Body of pancreas (tissue), 4 donors: ENCODE measurements around the gene ZNF813.

Source experiments
- POLR2A ChIP-seq, 3 donors: fragments of 450-650 bp; IDR thresholded peaks; one replicate each; pipeline ENCODE4 v1.6.1; 2016; ENCODE audit warnings: antibody characterized with exemption in 3 of 3, mild to moderate bottlenecking in 2 of 3
- TF ChIP-seq, protein P1 (sequence below), 7 experiments: fragments of 450-650 bp in 4 of 7; fragments of 200-600 bp in 3 of 7; sonication (generic) in 3 of 7; IDR thresholded peaks; one replicate each; pipeline ENCODE4 v1.5.1; 2016 to 2019; ENCODE audit warnings: antibody characterized with exemption in 7 of 7

DNA sequence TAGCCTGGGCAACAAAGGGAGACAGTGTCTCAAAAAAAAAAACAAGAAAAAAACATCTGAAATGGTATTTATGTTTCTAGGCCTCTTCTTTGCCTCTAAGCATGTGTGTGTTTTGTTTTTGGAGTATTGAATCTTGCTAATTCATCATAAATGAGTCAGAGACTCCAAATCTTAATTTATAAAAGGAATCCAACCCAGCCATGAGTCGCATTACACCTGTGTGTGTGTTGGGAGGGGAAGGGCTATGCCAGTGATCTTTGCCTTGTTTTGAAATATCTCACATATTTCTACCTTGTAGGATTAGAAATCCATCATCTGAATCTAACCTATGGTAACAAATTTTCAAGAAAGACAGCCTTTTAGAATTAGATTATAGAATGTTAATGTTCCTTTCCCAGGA lies 74.4 kb downstream of the ZNF813 start:
- TF ChIP-seq, protein P1, sequence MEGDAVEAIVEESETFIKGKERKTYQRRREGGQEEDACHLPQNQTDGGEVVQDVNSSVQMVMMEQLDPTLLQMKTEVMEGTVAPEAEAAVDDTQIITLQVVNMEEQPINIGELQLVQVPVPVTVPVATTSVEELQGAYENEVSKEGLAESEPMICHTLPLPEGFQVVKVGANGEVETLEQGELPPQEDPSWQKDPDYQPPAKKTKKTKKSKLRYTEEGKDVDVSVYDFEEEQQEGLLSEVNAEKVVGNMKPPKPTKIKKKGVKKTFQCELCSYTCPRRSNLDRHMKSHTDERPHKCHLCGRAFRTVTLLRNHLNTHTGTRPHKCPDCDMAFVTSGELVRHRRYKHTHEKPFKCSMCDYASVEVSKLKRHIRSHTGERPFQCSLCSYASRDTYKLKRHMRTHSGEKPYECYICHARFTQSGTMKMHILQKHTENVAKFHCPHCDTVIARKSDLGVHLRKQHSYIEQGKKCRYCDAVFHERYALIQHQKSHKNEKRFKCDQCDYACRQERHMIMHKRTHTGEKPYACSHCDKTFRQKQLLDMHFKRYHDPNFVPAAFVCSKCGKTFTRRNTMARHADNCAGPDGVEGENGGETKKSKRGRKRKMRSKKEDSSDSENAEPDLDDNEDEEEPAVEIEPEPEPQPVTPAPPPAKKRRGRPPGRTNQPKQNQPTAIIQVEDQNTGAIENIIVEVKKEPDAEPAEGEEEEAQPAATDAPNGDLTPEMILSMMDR (IDR thresholded peaks at IDR 0.05): no peak
- TF ChIP-seq POLR2A (IDR thresholded peaks at IDR 0.05): no peak
